GM12873 (cell line): ENCODE data around the gene BCO1.

Experiments
- TF ChIP-seq, protein P1 (sequence below): IDR thresholded peaks from 2 replicates; pipeline ENCODE4 v1.5.1; 2012; ENCODE audit warnings: low read depth, mild to moderate bottlenecking, moderate library complexity, low read length, control low read depth; ENCODE audit not compliant: insufficient read depth; ENCODE audit errors: missing control alignments

Gene BCO1, protein sequence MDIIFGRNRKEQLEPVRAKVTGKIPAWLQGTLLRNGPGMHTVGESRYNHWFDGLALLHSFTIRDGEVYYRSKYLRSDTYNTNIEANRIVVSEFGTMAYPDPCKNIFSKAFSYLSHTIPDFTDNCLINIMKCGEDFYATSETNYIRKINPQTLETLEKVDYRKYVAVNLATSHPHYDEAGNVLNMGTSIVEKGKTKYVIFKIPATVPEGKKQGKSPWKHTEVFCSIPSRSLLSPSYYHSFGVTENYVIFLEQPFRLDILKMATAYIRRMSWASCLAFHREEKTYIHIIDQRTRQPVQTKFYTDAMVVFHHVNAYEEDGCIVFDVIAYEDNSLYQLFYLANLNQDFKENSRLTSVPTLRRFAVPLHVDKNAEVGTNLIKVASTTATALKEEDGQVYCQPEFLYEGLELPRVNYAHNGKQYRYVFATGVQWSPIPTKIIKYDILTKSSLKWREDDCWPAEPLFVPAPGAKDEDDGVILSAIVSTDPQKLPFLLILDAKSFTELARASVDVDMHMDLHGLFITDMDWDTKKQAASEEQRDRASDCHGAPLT

DNA sequence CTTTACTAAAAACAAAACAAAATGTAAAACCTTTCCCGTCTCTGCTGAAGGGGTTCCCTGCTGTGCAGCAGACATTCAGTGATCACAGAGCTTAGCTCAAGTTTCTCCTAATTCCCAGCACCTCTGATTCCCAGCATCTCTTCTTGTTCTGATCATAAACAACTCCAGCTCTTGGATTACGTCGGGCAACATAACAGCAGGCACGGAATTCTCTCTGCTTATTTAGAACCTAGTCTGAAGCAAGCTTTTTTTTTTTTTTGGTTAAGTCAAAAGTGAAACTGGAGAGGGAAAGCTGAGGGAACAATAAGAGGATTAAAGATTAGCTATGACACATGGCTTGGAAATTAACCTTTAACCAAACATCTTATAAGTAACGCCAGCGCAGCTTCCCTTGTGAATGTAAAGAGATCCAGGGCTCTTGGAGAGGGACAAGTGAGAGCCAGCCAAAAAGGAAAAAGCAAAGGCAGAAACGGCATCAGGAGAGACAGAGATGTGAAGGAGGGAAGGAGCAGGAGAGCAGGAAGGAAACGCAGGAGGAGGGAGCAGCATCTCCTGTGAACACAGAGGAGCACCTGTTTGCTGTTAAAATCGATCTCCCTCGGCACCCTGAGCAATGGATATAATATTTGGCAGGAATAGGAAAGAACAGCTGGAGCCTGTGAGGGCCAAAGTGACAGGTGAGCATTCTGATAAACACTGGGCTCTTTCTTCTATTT lies at the start of gene BCO1:
BCO1 (plus strand) TSS at position 394 of the 716 bp plus-strand sequence; CDS start at position 614, 220 bp downstream.
- TF ChIP-seq, protein P1, sequence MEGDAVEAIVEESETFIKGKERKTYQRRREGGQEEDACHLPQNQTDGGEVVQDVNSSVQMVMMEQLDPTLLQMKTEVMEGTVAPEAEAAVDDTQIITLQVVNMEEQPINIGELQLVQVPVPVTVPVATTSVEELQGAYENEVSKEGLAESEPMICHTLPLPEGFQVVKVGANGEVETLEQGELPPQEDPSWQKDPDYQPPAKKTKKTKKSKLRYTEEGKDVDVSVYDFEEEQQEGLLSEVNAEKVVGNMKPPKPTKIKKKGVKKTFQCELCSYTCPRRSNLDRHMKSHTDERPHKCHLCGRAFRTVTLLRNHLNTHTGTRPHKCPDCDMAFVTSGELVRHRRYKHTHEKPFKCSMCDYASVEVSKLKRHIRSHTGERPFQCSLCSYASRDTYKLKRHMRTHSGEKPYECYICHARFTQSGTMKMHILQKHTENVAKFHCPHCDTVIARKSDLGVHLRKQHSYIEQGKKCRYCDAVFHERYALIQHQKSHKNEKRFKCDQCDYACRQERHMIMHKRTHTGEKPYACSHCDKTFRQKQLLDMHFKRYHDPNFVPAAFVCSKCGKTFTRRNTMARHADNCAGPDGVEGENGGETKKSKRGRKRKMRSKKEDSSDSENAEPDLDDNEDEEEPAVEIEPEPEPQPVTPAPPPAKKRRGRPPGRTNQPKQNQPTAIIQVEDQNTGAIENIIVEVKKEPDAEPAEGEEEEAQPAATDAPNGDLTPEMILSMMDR: no peak

DNA sequence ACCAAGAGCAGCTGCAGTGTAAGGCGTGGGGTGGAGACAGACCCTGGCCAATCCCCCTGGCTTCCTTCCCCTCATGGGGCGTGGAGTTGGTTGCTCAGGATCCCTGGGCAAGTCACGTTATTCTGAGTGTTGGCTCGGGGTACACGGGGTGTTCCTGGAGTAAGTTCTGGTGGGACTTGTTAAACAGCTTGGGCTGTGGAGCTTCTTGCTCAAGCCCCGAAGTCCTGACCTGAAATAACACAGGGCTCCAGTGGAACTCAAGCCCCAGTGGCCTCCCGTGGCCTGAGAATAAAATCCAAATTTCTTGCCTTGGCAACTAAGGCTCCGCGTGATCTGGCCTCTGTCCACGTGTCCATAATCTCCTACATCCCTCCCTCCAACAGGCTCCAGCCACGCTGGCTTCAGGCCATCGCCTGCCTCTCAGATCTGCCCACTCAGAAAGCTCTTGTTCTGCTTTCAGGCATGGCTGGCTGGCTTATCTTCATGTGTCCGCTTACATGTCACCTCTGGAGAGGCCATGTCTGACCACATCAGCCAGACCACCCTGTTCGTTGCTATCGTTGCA lies 49.3 kb upstream of the BCO1 start:
- TF ChIP-seq, protein P1: no peak

DNA sequence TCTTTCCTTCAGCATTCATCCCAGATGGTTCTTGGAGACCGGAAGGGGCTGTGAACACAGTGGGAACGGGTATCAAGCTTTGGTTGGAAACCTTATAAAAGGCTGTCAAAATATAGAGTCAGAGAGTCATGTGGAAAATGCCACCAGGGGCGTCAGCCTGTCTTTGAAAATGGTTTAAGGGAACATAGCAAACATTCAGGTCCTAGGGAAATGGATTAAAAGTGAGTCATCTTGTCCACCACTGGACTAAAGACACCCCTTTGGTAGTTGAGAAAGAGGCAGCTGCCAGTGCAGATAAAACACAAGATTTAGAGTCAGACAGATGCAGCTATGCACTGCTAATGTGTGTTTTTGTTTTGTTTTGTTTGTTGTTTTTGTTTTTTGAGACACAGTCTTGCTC lies 47.8 kb upstream of the BCO1 start:
- TF ChIP-seq, protein P1: no peak

DNA sequence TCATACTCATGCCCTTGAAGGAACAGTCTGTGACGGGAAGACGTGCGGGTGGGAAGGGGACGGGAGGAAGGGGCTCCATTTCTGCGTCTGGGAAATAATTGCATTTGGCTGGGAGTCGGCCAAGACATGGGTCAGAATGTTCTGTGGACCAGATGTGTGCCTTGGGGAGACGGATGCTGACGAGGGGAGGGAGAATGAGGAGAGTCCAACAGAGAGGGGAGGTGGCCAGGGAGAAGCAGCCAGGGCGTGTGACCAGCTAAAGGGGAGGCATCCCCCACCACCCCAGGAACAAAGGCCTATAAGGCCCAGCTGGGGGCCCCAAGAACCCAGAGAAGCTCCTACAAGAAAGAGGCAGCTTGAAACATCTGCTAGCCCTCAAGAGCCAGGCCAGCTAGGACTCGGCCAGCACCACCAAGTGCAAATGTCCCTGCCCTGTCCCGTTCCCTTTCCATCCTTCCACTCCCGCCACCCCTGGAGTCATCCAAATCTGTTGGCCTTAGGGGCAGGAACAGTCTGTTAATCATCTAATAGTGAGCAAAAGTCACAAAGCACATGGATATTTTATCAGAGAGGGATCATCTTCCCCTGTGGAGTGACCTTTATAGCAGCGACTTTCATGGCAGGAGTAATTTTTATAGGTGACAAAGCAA lies 42.5 kb upstream of the BCO1 start:
- TF ChIP-seq, protein P1: no peak

DNA sequence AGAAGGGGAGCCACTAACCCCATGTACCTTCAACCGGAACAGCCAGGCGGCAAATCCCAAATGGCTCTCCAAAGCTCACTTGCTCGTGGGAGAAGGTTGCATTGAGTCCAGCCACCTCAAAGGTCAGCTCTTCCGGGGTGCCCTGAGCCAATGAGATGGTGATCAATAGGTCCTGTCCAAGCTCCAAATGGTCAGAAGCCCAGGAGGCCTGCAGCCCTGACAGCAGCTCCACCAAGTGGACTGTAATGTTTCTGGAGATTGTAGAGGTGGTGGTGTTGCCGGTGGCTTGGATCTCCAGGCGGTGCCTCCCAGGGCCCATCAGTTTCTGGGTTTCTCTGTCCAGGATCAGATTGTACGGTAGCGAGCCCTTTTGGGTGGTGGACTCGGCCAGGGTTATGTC lies 39.9 kb upstream of the BCO1 start:
- TF ChIP-seq, protein P1: no peak

DNA sequence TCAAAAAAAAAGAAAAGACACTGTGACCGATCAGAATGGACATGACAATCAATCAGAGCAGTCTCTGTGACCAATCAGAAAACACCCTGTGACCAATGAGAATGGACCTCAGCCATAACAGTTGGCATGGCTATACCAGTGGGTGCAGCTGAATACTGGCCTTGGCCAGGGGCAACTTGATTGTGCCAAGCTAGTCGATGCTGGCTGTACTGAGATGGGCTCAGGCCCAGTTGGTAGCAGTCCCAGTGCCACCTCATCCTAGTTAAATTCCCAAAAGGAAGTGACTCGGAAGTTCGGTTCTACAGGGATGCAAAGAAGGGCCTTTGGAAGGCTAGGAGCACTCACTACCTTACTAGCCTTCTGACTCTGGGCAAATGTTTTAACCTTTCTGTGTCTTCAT lies 37.2 kb upstream of the BCO1 start:
- TF ChIP-seq, protein P1: no peak
